Neuron (in vitro differentiated cells): ENCODE measurements around the gene LIPG.
"Not testable (repeated sequence)": the region's sequence is repeated elsewhere in the genome, so short reads cannot be mapped to it uniquely, and the experiment has no call there.

ENCODE experiments used
- H2AFZ ChIP-seq: one replicate; pipeline ENCODE4 v1.6.1; 2013; ENCODE audit warnings: low read depth, mild to moderate bottlenecking, inconsistent platforms, low read length, moderate library complexity
- H3K27me3 ChIP-seq: one replicate; pipeline ENCODE4 v1.6.1; 2013; ENCODE audit warnings: low read length; ENCODE audit not compliant: insufficient read depth
- H3K36me3 ChIP-seq: one replicate; pipeline ENCODE4 v1.6.1; 2013; ENCODE audit warnings: low read length; ENCODE audit not compliant: insufficient read depth
- H3K4me1 ChIP-seq: one replicate; pipeline ENCODE4 v1.6.1; 2013; ENCODE audit warnings: low read length; ENCODE audit not compliant: insufficient read depth
- H3K4me3 ChIP-seq: 2 replicates; pipeline ENCODE4 v1.5.1; 2013; ENCODE audit warnings: mild to moderate bottlenecking, low read length, moderate library complexity
- H3K9me3 ChIP-seq: one replicate; pipeline ENCODE4 v1.6.1; 2013; ENCODE audit warnings: low read length

LIPG gene

DNA sequence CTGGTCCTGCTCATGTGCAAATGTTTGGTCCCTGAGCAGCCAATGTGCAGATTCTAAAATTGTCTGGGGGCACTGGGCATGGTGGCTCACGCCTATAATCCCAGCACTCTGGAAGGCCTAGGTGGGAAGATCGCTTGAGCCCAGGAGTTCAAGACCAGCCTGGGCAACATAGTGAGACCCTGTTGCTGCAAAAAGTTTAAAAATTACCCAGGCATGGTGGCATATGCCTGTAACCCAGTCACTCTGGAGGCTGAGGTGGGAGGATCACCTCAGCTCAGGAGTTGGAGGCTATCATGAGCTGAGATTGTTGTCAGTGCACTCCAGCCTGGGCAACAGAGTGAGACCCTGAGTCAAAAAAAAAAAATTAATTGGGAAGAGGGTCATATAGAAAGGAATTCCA, 5.1 kb downstream of the LIPG start:
- Histone ChIP-seq H2AFZ (no peak overlapping the region), H3K4me3 (no peak overlapping the region), H3K27me3 (no peaks in the 10 kb centered on the region), H3K36me3 (peaks cover 56% of the 10 kb centered on the region), H3K4me1 (peaks cover 38% of the 10 kb centered on the region), H3K9me3 (no peaks in the 10 kb centered on the region)

DNA sequence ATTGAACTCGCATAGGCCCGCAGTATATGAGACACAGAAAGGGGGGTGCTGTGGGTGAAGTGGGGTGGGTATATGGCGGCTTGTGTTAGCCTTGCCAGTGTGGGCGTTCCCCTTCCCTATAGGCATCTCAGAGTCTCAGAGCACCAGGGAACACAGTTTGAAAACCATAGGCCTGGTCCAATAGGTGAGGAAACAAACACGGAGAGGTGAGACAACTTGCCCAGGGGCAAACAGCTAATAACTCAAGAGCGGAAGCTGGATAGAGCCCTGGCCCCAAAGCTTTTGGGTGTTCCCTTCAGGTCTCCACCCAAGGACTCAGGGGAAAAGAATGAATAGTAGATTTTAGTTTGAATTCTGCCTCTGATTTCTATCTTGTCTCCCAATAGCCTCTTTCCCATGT, 7.9 kb downstream of the LIPG start:
- Histone ChIP-seq H3K27me3 (no peaks in the 10 kb centered on the region), H3K4me3 (no peak overlapping the region), H3K36me3 (peaks cover 68% of the 10 kb centered on the region), H2AFZ (no peak overlapping the region), H3K9me3 (no peaks in the 10 kb centered on the region), H3K4me1 (peaks cover 32% of the 10 kb centered on the region)

DNA sequence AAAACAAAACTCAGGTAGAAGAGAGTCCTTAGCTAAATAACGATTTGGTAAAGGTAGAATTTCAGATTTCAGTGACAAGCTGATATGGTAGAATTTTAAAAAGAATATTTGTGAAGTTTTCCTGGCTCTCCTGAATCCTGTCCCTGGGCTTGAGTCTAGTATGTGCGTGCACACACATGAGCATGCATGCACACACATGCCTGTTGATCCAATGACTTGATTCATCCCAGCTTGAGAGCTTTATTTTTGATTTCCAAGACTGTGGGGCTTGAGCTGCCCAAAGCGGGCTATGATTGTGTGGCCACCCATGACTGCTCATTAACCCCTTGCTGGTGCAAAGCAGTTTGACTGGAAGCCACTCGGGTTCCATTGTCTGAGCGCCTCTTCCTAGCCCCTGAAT, 9.0 kb downstream of the LIPG start:
- no peak overlapping the region for H3K4me3 ChIP-seq
- H3K9me3 ChIP-seq, result no peaks in the 10 kb centered on the region
- H3K27me3 ChIP-seq, result no peaks in the 10 kb centered on the region
- no peak overlapping the region for H2AFZ ChIP-seq
- H3K36me3 ChIP-seq, result peaks cover 73% of the 10 kb centered on the region
- peaks cover 23% of the 10 kb centered on the region for H3K4me1 ChIP-seq

DNA sequence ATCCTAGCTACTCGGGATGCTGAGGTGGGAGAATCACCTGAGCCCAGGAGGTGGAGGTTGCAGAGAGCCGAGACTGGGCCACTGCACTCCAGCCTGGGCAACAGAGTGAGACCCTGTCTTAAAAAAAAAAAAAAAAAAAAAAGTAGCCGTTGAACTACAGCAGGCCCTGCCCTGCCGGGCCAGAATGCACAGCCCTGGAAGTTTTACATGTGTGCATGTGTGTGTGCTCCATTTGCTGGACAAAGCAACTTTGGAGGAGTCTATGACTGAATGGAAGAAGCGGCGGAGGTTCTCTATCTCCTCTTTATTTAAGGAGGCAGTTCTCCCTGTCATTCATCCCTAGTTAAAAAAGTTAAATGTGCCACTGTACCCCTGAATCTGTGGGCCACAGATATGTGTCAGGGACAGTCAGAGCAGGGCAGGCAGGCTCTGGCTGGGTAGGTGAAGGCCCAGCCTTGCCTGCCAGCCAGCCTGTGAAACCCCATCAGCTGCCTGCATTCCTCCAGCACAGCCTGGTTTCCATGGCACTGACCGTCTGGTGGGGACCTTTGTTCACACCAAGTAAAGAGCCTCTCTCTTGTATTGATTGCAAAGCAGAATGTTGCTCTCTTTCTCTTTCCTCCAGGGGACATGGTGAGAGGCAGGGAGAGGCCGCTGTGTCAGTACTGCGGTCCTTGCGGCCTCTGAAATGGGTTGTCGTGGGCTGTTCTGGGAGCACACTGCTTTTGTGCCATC, 10.9 kb downstream of the LIPG start:
- no peak overlapping the region for H3K4me3 ChIP-seq
- peaks cover 15% of the 10 kb centered on the region for H3K4me1 ChIP-seq
- H2AFZ ChIP-seq, result no peak overlapping the region
- no peaks in the 10 kb centered on the region for H3K27me3 ChIP-seq
- peaks cover 63% of the 10 kb centered on the region for H3K36me3 ChIP-seq
- peaks cover 2% of the 10 kb centered on the region for H3K9me3 ChIP-seq

DNA sequence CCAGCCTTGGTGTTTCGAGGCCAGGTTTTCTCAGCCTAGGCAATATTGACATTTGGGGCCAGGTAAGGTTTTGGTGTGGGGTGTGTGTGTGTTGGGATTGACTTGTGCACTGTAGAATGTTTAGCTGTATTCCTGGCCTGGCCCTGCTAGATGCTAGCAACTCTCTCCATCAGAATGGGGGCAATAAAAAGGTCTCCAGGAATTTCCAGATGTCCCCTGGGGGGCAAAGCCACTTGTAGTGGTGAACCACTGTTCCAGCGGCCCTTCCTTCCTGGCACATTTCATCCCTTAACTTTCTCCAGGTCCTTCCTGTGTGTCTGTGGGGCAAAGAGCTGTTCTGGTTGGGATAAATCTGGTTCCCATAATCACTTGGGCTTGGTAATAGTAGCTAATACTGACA, 12.0 kb downstream of the LIPG start:
- peaks cover 56% of the 10 kb centered on the region for H3K36me3 ChIP-seq
- no peak overlapping the region for H2AFZ ChIP-seq
- H3K4me3 ChIP-seq, result no peak overlapping the region
- H3K27me3 ChIP-seq, result no peaks in the 10 kb centered on the region
- peaks cover 2% of the 10 kb centered on the region for H3K9me3 ChIP-seq
- H3K4me1 ChIP-seq, result peaks cover 15% of the 10 kb centered on the region

DNA sequence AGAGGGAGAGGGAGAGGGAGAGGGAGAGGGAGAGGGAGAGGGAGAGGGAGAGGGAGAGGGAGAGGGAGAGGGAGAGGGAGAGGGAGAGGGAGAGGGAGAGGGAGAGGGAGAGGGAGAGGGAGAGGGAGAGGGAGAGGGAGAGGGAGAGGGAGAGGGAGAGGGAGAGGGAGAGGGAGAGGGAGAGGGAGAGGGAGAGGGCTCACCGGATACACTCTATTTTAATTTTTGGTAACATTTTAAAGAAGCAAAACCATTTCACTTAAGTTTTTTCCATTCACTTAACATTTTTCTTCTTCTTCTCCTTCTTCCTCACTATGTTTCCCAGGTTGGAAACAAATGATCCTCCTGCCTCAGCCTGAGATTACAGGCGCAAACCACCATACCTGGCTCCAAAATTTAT, 17.2 kb downstream of the LIPG start:
- peaks cover 69% of the 10 kb centered on the region for H3K36me3 ChIP-seq
- not testable (repeated sequence) for H3K4me1 ChIP-seq, H3K27me3 ChIP-seq, H3K4me3 ChIP-seq, H2AFZ ChIP-seq, H3K9me3 ChIP-seq

DNA sequence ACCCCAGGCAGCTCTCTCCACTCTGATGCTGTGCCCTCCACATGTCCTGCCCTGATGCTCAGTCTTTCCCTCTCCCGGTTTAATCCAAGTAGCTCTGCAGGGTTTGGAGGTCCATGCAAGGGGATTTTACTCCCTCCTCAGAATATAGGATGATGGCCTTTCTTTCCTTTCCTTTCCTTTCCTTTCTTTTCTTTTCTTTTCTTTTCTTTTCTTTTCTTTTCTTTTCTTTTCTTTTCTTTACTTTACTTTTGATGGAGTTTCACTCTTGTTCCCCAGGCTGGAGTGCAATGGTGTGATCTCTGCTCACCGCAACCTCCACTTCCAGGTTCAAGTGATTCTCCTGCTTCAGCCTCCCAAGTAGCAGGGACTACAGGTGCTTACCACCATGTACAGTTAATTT, 17.7 kb downstream of the LIPG start:
- not testable (repeated sequence) for H3K4me1 ChIP-seq, H3K9me3 ChIP-seq, H2AFZ ChIP-seq, H3K4me3 ChIP-seq, H3K27me3 ChIP-seq
- H3K36me3 ChIP-seq, result peaks cover 69% of the 10 kb centered on the region

DNA sequence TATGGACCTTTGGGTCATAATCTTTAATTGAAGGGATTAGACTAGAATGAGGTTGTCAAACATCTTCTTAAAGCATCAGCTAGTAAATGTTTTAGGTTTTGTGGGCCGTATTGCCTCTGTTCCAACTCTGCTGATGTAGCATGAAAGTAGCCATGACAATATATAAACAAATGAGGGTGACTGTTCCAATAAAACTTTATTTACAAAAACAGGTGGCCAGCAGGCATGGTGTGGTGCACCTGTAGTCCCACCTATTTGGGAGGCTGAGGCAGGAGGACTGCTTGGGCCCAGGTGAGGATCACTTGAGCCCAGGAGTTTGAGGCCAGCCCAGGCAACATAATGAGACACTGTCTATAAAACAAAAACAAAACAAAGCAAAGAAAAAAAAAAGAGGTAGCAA, 18.4 kb downstream of the LIPG start:
- Histone ChIP-seq H2AFZ (no peak overlapping the region), H3K4me1 (peaks cover 6% of the 10 kb centered on the region), H3K27me3 (no peaks in the 10 kb centered on the region), H3K4me3 (no peak overlapping the region), H3K36me3 (peaks cover 62% of the 10 kb centered on the region), H3K9me3 (peaks cover 2% of the 10 kb centered on the region)

DNA sequence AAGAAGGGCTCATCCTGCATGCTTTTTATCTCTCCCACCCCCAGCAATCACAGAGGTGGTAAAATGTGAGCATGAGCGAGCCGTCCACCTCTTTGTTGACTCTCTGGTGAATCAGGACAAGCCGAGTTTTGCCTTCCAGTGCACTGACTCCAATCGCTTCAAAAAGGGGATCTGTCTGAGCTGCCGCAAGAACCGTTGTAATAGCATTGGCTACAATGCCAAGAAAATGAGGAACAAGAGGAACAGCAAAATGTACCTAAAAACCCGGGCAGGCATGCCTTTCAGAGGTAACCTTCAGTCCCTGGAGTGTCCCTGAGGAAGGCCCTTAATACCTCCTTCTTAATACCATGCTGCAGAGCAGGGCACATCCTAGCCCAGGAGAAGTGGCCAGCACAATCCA, 19.5 kb downstream of the LIPG start:
- no peaks in the 10 kb centered on the region for H3K27me3 ChIP-seq
- peaks cover 17% of the 10 kb centered on the region for H3K4me1 ChIP-seq
- H3K9me3 ChIP-seq, result peaks cover 2% of the 10 kb centered on the region
- no peak overlapping the region for H2AFZ ChIP-seq
- peaks cover 54% of the 10 kb centered on the region for H3K36me3 ChIP-seq
- H3K4me3 ChIP-seq, result no peak overlapping the region

DNA sequence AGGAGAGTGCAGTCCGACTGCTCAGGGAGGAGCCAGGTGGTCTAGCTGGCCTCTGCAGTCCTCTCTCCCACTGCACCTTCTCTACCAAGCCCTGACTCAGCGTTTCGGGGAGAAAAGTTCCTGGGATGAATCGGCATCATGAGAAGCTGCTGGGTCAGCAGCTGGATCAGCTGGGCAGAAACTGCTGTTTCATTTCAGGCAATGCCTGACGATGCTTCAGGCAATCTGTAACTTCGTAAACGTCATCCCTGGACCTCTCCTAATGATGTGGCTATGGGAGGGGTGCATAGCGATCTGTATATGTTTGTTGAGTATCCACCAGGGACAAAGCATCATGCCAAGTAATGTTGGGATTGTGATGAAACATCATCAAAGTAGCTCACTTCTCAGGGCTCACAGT, 20.7 kb downstream of the LIPG start:
- Histone ChIP-seq H3K4me3 (no peak overlapping the region), H3K9me3 (peaks cover under 1% of the 10 kb centered on the region), H2AFZ (no peak overlapping the region), H3K36me3 (peaks cover 57% of the 10 kb centered on the region), H3K27me3 (no peaks in the 10 kb centered on the region), H3K4me1 (peaks cover 19% of the 10 kb centered on the region)

DNA sequence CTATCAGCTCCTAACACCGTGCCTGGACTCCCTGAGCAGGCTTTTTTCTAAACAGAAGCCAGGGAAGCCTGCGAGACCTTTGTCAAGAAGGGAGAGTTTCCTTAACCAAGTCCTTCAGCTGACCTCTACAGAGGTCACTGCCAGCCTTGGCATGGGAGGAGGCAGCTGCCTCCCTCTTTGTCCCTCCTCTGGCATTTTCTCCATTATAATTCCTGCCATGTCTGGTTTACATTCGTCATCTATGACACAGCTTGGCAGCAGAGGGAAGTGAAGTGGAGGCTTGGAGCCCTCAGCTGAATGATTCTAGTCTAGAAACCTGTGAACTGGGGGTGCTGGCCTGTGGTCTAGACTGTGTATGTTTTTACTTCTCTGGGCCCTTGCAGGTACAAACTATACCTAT, 22.5 kb downstream of the LIPG start:
- Histone ChIP-seq H2AFZ (no peak overlapping the region), H3K4me1 (peaks cover 19% of the 10 kb centered on the region), H3K9me3 (peaks cover 3% of the 10 kb centered on the region), H3K27me3 (no peaks in the 10 kb centered on the region), H3K36me3 (peaks cover 71% of the 10 kb centered on the region), H3K4me3 (no peak overlapping the region)

DNA sequence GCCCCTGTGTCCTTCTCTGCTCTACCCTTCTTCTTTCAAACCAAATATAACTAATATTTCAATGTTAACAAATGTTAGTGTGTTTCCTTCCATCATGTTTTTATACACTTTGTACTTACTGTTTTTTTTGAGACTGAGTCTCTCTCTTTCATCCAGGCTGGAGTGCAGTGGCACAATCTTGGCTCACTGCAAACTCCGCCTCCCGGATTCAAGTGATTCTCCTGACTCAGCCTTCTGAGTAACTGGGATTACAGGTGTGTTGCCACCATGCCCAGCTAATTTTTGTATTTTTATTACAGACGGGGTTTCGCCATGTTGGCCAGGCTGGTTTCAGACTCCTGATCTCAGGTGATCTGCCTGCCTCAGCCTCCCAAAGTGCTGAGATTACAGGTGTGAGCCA, 23.1 kb downstream of the LIPG start:
- not testable (repeated sequence) for H3K9me3 ChIP-seq, H3K27me3 ChIP-seq, H3K4me3 ChIP-seq, H2AFZ ChIP-seq
- Histone ChIP-seq H3K4me1 (peaks cover 19% of the 10 kb centered on the region), H3K36me3 (peaks cover 73% of the 10 kb centered on the region)

DNA sequence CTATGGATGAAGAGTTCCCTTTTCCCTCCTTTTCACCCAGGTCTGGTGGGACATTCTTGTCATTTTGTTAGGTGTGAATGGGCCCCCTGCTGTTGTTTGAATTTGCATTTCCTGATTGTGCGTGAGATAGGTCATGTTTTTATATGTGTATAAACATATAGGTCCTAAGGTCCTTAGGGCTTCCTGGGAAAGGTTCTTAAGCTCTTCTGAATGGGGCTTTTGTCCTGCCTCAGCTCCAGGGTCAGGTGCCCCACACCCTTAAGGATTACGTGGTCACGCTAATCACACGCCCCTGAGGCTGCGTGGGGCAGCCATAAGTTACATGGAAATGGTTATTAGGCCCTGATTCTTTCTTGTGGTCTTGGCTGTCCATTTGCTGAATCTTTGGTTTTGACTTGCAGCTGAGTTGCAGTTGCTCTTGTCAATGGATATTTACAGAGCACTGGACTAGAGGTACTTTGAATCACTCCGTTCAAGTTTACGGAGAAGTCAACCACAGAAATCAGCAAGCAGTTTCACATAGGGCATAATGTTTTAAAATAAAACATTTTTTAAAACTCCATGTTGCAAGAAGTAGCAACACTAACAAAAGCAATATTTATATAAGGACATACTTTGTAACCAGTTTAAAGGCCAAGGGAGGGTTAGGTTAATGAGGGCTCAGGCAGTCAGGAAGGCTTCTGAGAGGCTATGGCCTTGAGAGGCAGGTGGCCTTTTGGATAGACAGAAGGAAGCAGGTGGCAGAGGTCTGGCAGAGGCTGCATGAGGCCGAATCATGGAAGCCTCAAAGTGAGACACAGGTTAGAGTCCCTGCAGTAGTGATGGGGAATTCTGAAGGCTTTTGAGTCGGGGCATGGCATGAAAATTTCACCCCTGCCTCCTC, 24.2 kb downstream of the LIPG start:
- Histone ChIP-seq H2AFZ (no peak overlapping the region), H3K4me3 (no peak overlapping the region), H3K36me3 (peaks cover 75% of the 10 kb centered on the region), H3K9me3 (peaks cover 3% of the 10 kb centered on the region), H3K4me1 (peaks cover 19% of the 10 kb centered on the region), H3K27me3 (no peaks in the 10 kb centered on the region)
